Daoy (cell line): Measurements from ENCODE around the gene SLC17A5. TPM values are rescaled to one million over a fixed set of nuclear protein-coding genes. Genes with fewer than 3 reads are reported as not detected.
"Not testable (repeated sequence)": the region's sequence is repeated elsewhere in the genome, so short reads cannot be mapped to it uniquely, and the experiment has no call there.

ENCODE experiments used
- DNase-seq: peaks from one replicate; pipeline ENCODE4 v3.0.0-alpha.2; 2015; ENCODE audit warnings: low read depth
- total RNA-seq: library from RNA; depleted of rRNA; stranded (reverse); fragments of >200 nt; shearing (Covaris generic); gene quantifications from 2 replicates; pipeline ENCODE4 v1.2.3, GENCODE V29; 2014

Gene SLC17A5
- total RNA-seq, 1 experiment from 2014 or later: 5.0 TPM

- no peak for DNase-seq
Measured at GRCh38 chr6:73665686-73666319, 12.0 kb upstream of the SLC17A5 start.

DNA sequence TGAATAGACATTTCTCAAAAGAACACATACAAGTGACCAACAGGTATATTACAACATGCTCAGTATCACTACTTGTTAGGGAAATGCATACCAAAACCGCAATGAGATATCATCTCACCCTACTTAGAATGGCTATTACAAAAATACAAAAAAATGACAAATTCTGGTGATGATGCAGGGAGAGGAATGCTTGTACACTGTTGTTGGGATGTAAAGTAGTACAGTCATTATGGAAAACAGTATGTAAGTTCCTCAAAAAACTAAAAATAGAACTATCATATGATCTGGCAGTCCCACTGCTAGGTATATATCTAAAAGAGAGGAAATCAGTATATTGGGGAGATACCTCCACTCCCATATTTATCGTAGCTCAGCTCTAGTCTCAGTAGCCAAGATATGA, 10.9 kb upstream of the SLC17A5 start:
- DNase-seq: no peak

DNA sequence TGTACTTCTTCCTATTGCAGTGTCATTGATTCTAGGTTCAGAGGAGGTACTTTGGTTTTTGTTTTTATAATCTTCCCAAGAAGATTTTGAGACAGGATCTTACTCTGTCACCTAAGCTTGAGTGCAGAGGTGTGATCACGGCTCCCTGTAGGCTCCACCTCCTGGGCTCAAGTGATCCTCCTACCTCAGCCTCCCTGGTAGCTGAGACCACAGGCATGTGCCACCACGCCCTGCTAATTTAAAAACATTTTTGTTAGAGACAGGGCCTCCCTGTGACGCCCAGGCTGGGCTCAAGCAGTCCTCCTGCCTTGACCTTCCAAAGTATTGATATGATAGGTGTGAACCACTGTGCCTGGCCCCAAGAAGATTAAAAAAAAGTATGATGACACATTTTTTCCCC, 3.4 kb upstream of the SLC17A5 start:
- DNase-seq: peak; percentile 29

GRCh38 chr6:73656531-73657145, 2.8 kb upstream of the SLC17A5 start:
- DNase-seq: no peak

GRCh38 chr6:73655341-73655917, 1.6 kb upstream of the SLC17A5 start:
- DNase-seq: no peak

GRCh38 chr6:73652637-73653570, 888 bp downstream of the SLC17A5 start:
- DNase-seq: peak; percentile 70

DNA sequence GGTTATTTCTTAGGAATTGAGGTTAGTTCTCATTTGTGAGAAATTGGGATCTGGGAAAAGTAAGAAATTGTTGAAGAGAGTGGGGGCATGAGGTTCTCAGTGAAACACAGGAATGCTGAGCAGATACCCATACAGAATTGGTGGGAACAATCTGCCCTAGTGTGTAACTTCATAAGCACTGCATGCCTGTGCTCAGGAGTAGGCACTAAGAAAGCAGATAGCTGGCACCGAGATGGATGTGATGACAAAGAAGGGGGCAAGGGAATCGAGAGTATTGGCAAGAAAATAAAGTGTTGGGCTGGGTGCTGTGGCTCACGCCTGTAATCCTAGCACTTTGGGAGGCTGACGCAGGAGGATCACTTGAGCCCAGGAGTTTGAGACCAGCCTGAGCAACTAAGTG, 4.0 kb downstream of the SLC17A5 start:
- DNase-seq: no peak

DNA sequence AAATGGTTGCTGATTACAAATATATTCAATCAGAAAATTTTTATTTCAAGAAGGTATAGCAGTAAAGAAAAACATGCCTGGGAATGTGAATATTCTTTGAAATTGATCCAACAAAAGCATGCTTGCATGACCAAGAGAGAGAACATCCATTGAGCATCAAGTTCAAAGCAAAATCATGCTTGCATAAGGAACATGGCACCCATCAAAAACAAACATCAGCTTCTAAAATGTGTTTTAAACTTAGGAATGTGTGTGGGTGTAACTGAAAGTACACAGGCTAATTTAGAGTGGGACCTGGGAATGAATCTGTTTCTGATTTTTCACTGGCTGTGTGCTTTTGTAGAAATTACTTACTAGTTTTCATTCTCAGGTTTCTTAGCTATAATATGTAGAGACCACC, 5.6 kb downstream of the SLC17A5 start:
- DNase-seq: no peak

- DNase-seq: no peak
Measured at GRCh38 chr6:73644941-73645591, 8.7 kb downstream of the SLC17A5 start.

DNA sequence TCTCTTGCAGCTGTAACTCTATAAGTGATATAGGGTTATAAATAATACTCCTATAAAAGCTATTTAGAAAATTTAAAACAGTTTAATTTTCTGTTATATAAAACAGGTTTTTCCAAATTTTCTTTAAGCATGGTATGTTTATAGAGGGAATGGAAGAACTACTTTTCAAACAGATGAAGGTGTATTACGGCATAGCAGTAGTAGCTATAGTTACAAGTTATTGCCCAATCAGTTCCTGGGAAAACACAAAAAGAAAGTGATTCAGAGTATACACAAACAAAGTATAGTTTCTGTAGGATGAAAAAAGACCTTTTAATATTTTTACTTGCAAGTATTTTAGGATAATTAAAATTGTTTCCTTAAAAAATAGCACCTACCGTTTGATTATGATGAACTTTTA, 9.8 kb downstream of the SLC17A5 start:
- DNase-seq: no peak

- DNase-seq: no peak
Measured at GRCh38 chr6:73642530-73642929, 11.3 kb downstream of the SLC17A5 start.

GRCh38 chr6:73640179-73640750, 13.5 kb downstream of the SLC17A5 start:
- no peak for DNase-seq

- no peak for DNase-seq
Measured at GRCh38 chr6:73639040-73639439, 14.8 kb downstream of the SLC17A5 start.

- DNase-seq: no peak
Measured at GRCh38 chr6:73637404-73637803, 16.4 kb downstream of the SLC17A5 start.

GRCh38 chr6:73636048-73636447, 17.7 kb downstream of the SLC17A5 start:
- DNase-seq: no peak

DNA sequence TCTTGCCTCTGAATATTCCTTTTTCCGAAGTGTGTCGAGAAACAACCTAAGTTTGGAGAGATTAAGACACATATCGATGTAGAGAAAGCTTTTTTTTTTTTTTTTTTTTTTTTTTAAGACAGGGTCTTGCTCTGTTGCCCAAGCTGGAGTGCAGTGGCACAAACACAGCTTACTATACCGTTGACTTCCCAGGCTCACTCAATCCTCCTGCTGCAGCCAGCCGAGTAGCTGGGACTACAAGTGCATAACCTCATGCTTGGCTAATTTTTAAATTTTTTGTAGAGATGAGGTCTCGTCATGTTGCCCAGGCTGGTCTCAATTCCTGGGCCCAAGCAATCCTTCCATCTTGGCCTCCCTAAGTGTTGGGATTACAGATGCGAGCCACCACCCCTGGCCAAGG, 21.4 kb downstream of the SLC17A5 start:
- no peak for DNase-seq

- DNase-seq: peak; percentile 8
Measured at GRCh38 chr6:73631849-73632248, 21.9 kb downstream of the SLC17A5 start.

DNA sequence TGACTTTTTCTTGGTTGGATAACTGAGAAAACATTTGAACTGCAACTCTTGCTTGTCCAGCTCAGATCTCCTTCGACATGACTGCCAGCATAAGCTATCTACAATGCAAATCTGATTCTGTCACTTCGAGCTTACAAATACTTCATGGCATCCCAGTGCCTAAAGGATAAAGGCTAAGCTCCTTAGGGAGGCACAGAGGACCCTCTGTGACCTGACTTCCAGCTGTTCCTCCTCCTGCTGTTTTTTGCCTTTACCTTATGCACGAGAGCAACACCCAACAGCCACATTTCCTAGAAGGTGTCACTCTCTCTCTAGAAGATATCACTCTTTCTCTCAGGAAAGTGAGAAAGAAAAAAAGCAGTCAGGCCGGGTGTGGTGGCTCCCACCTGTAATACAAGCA, 23.4 kb downstream of the SLC17A5 start:
- no peak for DNase-seq

- DNase-seq: no peak
Measured at GRCh38 chr6:73624896-73625295, 28.9 kb downstream of the SLC17A5 start.

DNA sequence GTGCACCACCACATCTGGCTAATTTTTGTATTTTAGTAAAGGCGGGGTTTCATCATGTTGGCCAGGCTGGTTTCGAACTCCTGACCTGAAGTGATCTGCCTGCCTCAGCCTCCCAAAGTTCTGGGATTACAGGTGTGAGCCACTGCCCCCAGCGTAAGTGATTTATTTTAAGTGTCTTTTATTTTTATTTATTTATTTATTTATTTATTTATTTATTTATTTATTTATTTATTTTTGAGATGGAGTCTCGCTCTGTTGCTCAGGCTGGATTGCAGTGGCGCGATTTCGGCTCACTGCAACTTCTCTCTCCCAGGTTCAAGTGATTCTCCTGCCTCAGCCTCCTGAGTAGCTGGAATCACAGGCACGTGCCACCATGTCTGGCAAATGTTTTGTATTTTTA, 30.3 kb downstream of the SLC17A5 start:
- DNase-seq: not testable (repeated sequence)

GRCh38 chr6:73618082-73618481, 35.7 kb downstream of the SLC17A5 start:
- not testable (repeated sequence) for DNase-seq
